Keratinocyte (primary cell): Measurements from ENCODE around the gene MDM4. TPM values are rescaled to one million over a fixed set of nuclear protein-coding genes. Genes with fewer than 3 reads are reported as not detected.

ENCODE experiments used
- DNase-seq: peaks from one replicate; pipeline ENCODE4 v3.0.0-alpha.2; 2011; ENCODE audit warnings: low read depth, missing footprints, low spot score
- FAIRE-seq: peaks from 2 replicates; lab custom pipeline; 2011; peaks lifted over from hg19 to GRCh38; lab: Jason Lieb, UNC
- H2AFZ ChIP-seq: 2 replicates; pipeline ENCODE4 v1.6.0; 2012; ENCODE audit warnings: low read length, control low read depth, inconsistent platforms; ENCODE audit not compliant: control insufficient read depth
- H3K27ac ChIP-seq: 2 replicates; pipeline ENCODE4 v1.5.1; 2011; ENCODE audit warnings: low read length; ENCODE audit not compliant: control insufficient read depth, insufficient read depth
- H3K27me3 ChIP-seq: 3 replicates; pipeline ENCODE4 v1.6.0; 2011; ENCODE audit warnings: low read length; ENCODE audit not compliant: control insufficient read depth, insufficient read depth; ENCODE audit errors: extremely low read depth
- H3K36me3 ChIP-seq, 2 experiments: 2 replicates in 1 of 2; 3 replicates in 1 of 2; pipeline ENCODE4 v1.5.1; 2011; ENCODE audit warnings: low read length in 2 of 2, mild to moderate bottlenecking in 1 of 2; ENCODE audit not compliant: control insufficient read depth in 2 of 2, insufficient read depth in 2 of 2; ENCODE audit errors: extremely low read depth in 1 of 2
- H3K4me1 ChIP-seq: 3 replicates; pipeline ENCODE4 v1.5.1; 2011; ENCODE audit warnings: low read length; ENCODE audit not compliant: control insufficient read depth, insufficient read depth; ENCODE audit errors: extremely low read depth
- H3K4me2 ChIP-seq: 3 replicates; pipeline ENCODE4 v1.6.0; 2011; ENCODE audit warnings: low read depth, low read length; ENCODE audit not compliant: control insufficient read depth, insufficient read depth; ENCODE audit errors: extremely low read depth
- H3K4me3 ChIP-seq, 3 experiments: fragments of 200-600 bp in 1 of 3; sonication (generic) in 1 of 3; 2 replicates in 2 of 3; 3 replicates in 1 of 3; pipeline ENCODE4 v1.5.1; 2011 to 2016; ENCODE audit warnings: low read length in 3 of 3, mild to moderate bottlenecking in 3 of 3, control low read depth in 2 of 3, inconsistent platforms in 1 of 3, low read depth in 1 of 3, mixed read lengths in 1 of 3, mixed run types in 1 of 3, moderate library complexity in 1 of 3; ENCODE audit not compliant: control insufficient read depth in 2 of 3, insufficient read depth in 2 of 3; ENCODE audit errors: extremely low read depth in 1 of 3
- H3K79me2 ChIP-seq: 2 replicates; pipeline ENCODE4 v1.6.0; 2012; ENCODE audit warnings: low read length; ENCODE audit not compliant: control insufficient read depth, insufficient read depth
- H3K9ac ChIP-seq: 3 replicates; pipeline ENCODE4 v1.6.0; 2011; ENCODE audit warnings: low read length; ENCODE audit not compliant: control insufficient read depth, insufficient read depth; ENCODE audit errors: extremely low read depth
- H3K9me1 ChIP-seq: 3 replicates; pipeline ENCODE4 v1.6.0; 2011; ENCODE audit warnings: low read length; ENCODE audit not compliant: control insufficient read depth, insufficient read depth; ENCODE audit errors: extremely low read depth
- H3K9me3 ChIP-seq: 2 replicates; pipeline ENCODE4 v1.5.1; 2012; ENCODE audit warnings: low read depth, low read length; ENCODE audit not compliant: control insufficient read depth
- H4K20me1 ChIP-seq: 3 replicates; pipeline ENCODE4 v1.6.0; 2011; ENCODE audit warnings: low read length; ENCODE audit not compliant: control insufficient read depth, insufficient read depth; ENCODE audit errors: extremely low read depth
- EZH2 ChIP-seq: IDR thresholded peaks from one replicate; pipeline ENCODE4 v1.6.1; 2012; ENCODE audit warnings: inconsistent platforms, mild to moderate bottlenecking, low read length, moderate library complexity
- dilution Hi-C: fragments of 300-500 bp; cut with MboI; formaldehyde crosslinking; loops from one replicate; pipeline ENCODE4 v1.7.0; 2020; ENCODE audit warnings: low sequenced_read_pairs; ENCODE audit not compliant: extremely low pct_ligation_motif_present
- polyA plus RNA-seq, 5 experiments: library from polyadenylated mRNA; depleted of rRNA in 3 of 5; stranded (reverse) in 3 of 5; stranded (forward) in 1 of 5; unstranded in 1 of 5; fragments of >200 nt; gene quantifications; 1 replicate in 1 of 5; 2 replicates in 3 of 5; 3 replicates in 1 of 5; pipeline versions ENCODE4 v1.2.1 to v1.2.3, GENCODE V29; 2011 to 2012; ENCODE audit warnings: missing spikeins in 2 of 5, low read depth in 1 of 5, low replicate concordance in 1 of 5
- TF ChIP-seq, protein P1 (sequence below), 3 experiments: IDR thresholded peaks in 1 of 3; conservative IDR thresholded peaks in 1 of 3; optimal IDR thresholded peaks in 1 of 3; 2 replicates in 2 of 3; 3 replicates in 1 of 3; pipeline versions ENCODE3 to v1.5.1; 2011; ENCODE audit warnings: low read length in 3 of 3, mild to moderate bottlenecking in 3 of 3, moderate library complexity in 2 of 3, control low read depth in 1 of 3, inconsistent platforms in 1 of 3; ENCODE audit not compliant: insufficient read depth in 2 of 3; ENCODE audit errors: extremely low read depth in 1 of 3

MDM4 gene
- polyA plus RNA-seq, 1 donor (not counting 4 experiments of a cell fraction or from before 2014, with no cell fraction given) = 17.8 TPM

DNA sequence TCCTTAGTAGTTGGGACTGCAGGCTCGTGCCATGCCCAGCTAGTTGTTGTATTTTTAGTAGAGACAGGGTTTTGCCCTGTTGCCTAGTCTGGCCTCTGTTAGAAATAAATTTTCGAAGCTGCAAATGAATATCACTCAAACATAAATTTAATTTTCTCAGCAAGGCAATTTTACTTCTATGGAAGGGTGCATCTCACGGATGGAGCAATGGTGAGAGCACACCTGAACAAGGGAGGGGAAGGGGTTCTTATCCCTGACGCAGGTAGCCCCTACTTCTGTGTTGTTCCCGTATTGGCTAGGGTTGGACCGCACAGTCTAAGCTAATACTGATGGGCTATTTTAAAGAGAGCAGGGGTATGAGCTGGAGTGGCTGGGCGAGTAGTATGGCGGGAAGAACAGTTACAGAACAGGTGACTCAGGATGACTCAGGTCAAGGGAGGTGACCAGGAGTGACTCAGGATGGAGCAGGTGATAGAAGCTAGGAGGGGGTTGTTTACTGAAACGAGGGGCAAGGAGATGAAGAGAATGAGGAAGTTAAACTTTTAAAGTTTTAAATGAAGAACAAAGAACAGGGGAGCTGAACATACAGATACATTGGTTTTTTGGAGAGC lies 7.5 kb downstream of the MDM4 start:
- Histone ChIP-seq H3K36me3 (peaks cover 12 to 21% of the 10 kb centered on the region in 2 experiments), H2AFZ (no peak overlapping the region), H3K9me1 (no peaks in the 10 kb centered on the region), H3K27ac (peak overlapping the region; percentile 56), H3K9ac (no peak overlapping the region), H3K4me3 (no peak overlapping the region), H4K20me1 (peaks cover 5% of the 10 kb centered on the region), H3K4me2 (no peak overlapping the region), H3K79me2 (peaks cover 47% of the 10 kb centered on the region), H3K4me1 (peaks cover 28% of the 10 kb centered on the region), H3K27me3 (no peaks in the 10 kb centered on the region), H3K9me3 (peaks cover 5% of the 10 kb centered on the region)
- DNase-seq = no peak
- dilution Hi-C loops = no loop called here
- FAIRE-seq = no peak
- TF ChIP-seq EZH2 = no peak
- TF ChIP-seq, protein P1, sequence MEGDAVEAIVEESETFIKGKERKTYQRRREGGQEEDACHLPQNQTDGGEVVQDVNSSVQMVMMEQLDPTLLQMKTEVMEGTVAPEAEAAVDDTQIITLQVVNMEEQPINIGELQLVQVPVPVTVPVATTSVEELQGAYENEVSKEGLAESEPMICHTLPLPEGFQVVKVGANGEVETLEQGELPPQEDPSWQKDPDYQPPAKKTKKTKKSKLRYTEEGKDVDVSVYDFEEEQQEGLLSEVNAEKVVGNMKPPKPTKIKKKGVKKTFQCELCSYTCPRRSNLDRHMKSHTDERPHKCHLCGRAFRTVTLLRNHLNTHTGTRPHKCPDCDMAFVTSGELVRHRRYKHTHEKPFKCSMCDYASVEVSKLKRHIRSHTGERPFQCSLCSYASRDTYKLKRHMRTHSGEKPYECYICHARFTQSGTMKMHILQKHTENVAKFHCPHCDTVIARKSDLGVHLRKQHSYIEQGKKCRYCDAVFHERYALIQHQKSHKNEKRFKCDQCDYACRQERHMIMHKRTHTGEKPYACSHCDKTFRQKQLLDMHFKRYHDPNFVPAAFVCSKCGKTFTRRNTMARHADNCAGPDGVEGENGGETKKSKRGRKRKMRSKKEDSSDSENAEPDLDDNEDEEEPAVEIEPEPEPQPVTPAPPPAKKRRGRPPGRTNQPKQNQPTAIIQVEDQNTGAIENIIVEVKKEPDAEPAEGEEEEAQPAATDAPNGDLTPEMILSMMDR (optimal IDR thresholded peaks at IDR 0.05 in 1 of 3, IDR thresholded peaks at IDR 0.05 in 1 of 3, conservative IDR thresholded peaks at IDR 0.05 in 1 of 3; ENCODE audit: extremely low read depth in 1 of 3, insufficient read depth in 2 of 3, low read length in 3 of 3) = no peak

DNA sequence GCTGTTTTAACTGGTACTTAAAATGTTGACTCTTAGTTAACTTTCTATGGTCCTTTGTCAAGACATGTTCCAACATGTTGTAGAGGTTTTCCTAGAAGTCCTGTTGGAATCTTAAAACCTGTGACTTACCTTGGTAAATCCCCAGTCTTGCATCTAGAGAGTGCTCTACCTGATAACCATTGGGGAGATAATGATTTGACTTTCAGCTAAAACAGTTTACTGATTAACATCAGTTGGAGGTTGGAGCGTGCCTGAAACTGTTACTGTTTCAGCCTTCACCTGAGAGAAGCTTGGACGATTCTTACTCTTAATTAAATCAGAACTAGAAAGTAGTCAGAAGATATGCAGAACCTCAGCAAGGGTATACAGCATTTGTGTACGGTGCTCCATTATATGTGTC lies 8.8 kb downstream of the MDM4 start:
- no peak overlapping the region for H3K9ac ChIP-seq
- H3K9me1 ChIP-seq = no peaks in the 10 kb centered on the region
- peak overlapping the region; percentile 39 for H3K27ac ChIP-seq
- dilution Hi-C loops = no loop called here
- DNase-seq = no peak
- TF ChIP-seq, protein P1 (optimal IDR thresholded peaks at IDR 0.05 in 1 of 3, IDR thresholded peaks at IDR 0.05 in 1 of 3, conservative IDR thresholded peaks at IDR 0.05 in 1 of 3; ENCODE audit: extremely low read depth in 1 of 3, insufficient read depth in 2 of 3, low read length in 3 of 3) = peak in 1 of 3 experiments; percentile 13
- no peak for TF ChIP-seq EZH2
- peak overlapping the region; percentile 11 for H3K4me2 ChIP-seq
- no peaks in the 10 kb centered on the region for H3K27me3 ChIP-seq
- H3K4me1 ChIP-seq = peaks cover 28% of the 10 kb centered on the region
- peaks cover 15 to 28% of the 10 kb centered on the region in 2 experiments for H3K36me3 ChIP-seq
- H3K79me2 ChIP-seq = peaks cover 36% of the 10 kb centered on the region
- peaks cover 5% of the 10 kb centered on the region for H3K9me3 ChIP-seq
- no peak for FAIRE-seq
- no peak overlapping the region for H3K4me3 ChIP-seq
- no peak overlapping the region for H2AFZ ChIP-seq
- peaks cover 5% of the 10 kb centered on the region for H4K20me1 ChIP-seq
